ENCODE results near the gene CUL4A.
"Not testable (repeated sequence)": the region's sequence is repeated elsewhere in the genome, so short reads cannot be mapped to it uniquely, and the experiment has no call there.

The CUL4A gene

GRCh38 chr13:113209336-113209758 lies at the start of gene CUL4A:
TSS of gene CUL4A (plus strand) at chr13:113209613. CDS start at chr13:113209628, 15 bp downstream.
- DNase-seq (ENCODE audit: low read depth), result peak; percentile 82

- DNase-seq (ENCODE audit: low read depth), result no peak
Measured at GRCh38 chr13:113159701-113160100, 49.7 kb upstream of the CUL4A start.

- no peak for DNase-seq (ENCODE audit: low read depth)
Measured at GRCh38 chr13:113160983-113161382, 48.4 kb upstream of the CUL4A start.

- no peak for DNase-seq (ENCODE audit: low read depth)
Measured at GRCh38 chr13:113161433-113161832, 48.0 kb upstream of the CUL4A start.

- DNase-seq (ENCODE audit: low read depth), result not testable (repeated sequence)
Measured at GRCh38 chr13:113161975-113162374, 47.4 kb upstream of the CUL4A start.

- no peak for DNase-seq (ENCODE audit: low read depth)
Measured at GRCh38 chr13:113162783-113163685, 46.4 kb upstream of the CUL4A start.

GRCh38 chr13:113164492-113164891 lies 44.9 kb upstream of the CUL4A start:
- DNase-seq (ENCODE audit: low read depth), result no peak

GRCh38 chr13:113166266-113166665 lies 43.1 kb upstream of the CUL4A start:
- DNase-seq (ENCODE audit: low read depth), result no peak

- no peak for DNase-seq (ENCODE audit: low read depth)
Measured at GRCh38 chr13:113166681-113167080, 42.7 kb upstream of the CUL4A start.

GRCh38 chr13:113167155-113167554 lies 42.3 kb upstream of the CUL4A start:
- DNase-seq (ENCODE audit: low read depth), result no peak

- no peak for DNase-seq (ENCODE audit: low read depth)
Measured at GRCh38 chr13:113167575-113167974, 41.8 kb upstream of the CUL4A start.

GRCh38 chr13:113168211-113168610 lies 41.2 kb upstream of the CUL4A start:
- no peak for DNase-seq (ENCODE audit: low read depth)

- DNase-seq (ENCODE audit: low read depth), result no peak
Measured at GRCh38 chr13:113169277-113170272, 39.8 kb upstream of the CUL4A start.

- no peak for DNase-seq (ENCODE audit: low read depth)
Measured at GRCh38 chr13:113170511-113170910, 38.9 kb upstream of the CUL4A start.

GRCh38 chr13:113171250-113172125 lies 37.9 kb upstream of the CUL4A start:
- no peak for DNase-seq (ENCODE audit: low read depth)

- no peak for DNase-seq (ENCODE audit: low read depth)
Measured at GRCh38 chr13:113172419-113172926, 36.9 kb upstream of the CUL4A start.

GRCh38 chr13:113176280-113176679 lies 33.1 kb upstream of the CUL4A start:
- no peak for DNase-seq (ENCODE audit: low read depth)

- no peak for DNase-seq (ENCODE audit: low read depth)
Measured at GRCh38 chr13:113176822-113177221, 32.6 kb upstream of the CUL4A start.

GRCh38 chr13:113178070-113178895 lies 31.1 kb upstream of the CUL4A start:
- DNase-seq (ENCODE audit: low read depth), result peak; percentile 99

- DNase-seq (ENCODE audit: low read depth), result no peak
Measured at GRCh38 chr13:113178896-113179167, 30.6 kb upstream of the CUL4A start.
